GM21423 (cell line): ENCODE results near the gene BRD4.

Experiments used
- ATAC-seq: cut with Tn5 transposase; IDR thresholded peaks from one replicate; pipeline ENCODE4 v1.9.1; 2021; ENCODE audit warnings: mild to moderate bottlenecking, moderate library complexity; ENCODE audit not compliant: unreplicated experiment

Gene BRD4

DNA sequence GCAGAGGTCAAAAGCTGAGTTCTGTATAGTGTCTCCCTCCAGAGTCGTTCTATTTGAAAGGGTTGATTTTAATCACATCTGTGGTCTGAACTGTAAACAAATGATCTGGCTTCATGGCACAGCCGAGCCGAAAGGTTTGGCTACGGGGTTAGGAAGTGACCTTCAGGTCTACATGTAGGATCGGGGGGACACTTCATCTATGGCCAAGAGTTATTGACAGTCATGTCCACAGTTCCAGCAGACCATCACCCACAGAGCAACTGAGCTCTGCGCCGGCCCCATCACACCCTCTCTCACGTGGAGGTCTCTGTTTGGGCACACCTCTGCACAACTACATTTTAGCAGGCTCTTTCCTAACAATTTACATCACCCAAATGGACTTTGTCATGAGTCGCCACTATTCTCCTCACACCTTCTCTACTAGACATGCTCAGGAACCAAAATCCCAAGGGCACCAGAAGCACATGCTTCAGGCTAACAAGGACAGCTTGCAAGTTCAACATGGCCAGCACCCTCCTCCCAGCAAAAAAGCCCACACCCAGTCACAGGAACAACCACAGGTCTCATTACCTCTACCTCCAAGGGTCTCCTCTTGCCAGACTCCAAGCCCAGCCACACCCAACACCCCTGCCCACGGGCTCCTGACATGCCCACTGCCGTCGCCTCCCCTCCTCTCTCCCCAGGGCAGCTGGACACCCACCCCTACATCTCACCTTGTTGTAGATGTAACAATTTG lies 64.0 kb downstream of the BRD4 start:
- ATAC-seq, result no peak

DNA sequence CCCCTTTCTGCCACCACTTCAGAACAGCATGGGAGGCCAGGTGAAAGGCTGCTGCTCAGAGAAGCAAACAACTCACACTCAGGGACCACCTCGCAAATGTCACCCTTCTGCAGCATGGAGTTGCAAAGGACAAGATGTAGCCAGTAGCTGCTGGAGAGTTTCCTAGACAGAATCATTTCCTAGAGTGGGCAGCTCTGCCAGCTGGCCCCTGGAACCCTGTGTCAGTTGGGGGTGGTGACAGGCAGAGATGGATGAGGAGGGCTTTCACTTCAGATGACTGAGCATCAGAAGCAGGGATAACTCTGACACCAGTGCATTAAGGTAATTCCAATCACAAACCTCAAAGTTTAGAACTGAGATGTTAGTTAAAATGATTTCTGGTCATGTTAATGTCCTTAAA lies 65.7 kb downstream of the BRD4 start:
- no peak for ATAC-seq

DNA sequence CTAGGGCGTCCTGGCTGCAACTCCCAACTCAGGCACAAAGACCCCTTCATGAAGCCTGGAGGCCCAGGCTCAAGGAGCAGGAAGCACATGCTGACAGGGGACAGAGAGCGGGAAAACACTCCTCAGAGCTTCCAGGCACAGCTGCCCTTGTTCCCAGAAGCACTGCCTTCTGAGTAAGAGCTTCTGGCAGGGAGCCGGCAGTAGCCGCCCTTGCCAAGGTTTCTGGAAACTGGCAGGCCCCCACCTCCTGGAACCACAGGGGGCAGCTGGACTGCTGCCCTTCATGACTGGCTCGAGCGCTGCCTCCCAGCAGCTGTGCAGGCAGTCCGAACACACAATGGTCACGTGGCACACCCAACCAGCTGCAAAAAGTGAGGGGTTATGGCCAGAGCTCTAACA lies 66.5 kb downstream of the BRD4 start:
- no peak for ATAC-seq

DNA sequence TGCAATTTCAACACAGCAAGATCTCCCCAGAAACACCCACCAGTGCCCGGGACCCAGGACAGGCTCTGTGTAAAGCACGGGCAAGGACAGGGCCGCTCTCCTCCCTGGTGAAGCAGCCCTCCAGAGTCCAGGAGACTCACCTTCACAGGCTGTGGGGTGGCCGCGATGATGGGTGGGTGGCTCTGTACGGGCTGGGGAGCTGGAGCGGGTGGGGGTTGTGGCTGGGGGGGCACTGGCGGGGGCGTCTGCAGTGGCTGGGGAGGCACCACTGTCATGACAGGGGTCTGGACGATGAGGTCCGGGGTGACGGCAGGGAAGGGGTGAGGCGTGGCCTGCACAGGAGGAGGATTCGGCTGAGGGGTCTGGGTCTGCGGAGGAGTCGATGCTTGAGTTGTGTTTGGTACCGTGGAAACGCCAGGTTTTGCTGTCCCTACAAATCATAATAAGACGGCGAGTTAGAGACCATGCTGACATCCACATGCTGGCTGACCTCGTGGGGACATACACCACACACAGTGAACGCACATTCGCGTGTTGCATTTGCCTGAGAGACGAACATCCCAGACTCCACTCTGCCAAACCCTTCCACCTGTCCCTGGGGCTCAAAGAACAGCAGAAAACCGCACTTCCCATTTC lies 67.0 kb downstream of the BRD4 start:
- no peak for ATAC-seq

DNA sequence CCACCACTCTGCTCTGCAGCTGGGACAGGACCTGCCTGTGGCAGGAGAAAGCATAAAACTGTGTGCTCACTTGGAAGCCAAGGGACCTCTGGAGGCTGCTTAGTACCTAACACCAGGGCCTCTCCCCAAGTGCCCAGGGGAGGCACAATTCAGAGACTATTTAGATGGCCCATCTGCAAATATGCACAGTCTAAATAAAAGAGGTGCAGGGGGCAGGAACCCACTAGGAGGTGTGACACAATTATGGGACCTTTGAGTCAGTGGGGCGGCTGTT lies 67.5 kb downstream of the BRD4 start:
- no peak for ATAC-seq

DNA sequence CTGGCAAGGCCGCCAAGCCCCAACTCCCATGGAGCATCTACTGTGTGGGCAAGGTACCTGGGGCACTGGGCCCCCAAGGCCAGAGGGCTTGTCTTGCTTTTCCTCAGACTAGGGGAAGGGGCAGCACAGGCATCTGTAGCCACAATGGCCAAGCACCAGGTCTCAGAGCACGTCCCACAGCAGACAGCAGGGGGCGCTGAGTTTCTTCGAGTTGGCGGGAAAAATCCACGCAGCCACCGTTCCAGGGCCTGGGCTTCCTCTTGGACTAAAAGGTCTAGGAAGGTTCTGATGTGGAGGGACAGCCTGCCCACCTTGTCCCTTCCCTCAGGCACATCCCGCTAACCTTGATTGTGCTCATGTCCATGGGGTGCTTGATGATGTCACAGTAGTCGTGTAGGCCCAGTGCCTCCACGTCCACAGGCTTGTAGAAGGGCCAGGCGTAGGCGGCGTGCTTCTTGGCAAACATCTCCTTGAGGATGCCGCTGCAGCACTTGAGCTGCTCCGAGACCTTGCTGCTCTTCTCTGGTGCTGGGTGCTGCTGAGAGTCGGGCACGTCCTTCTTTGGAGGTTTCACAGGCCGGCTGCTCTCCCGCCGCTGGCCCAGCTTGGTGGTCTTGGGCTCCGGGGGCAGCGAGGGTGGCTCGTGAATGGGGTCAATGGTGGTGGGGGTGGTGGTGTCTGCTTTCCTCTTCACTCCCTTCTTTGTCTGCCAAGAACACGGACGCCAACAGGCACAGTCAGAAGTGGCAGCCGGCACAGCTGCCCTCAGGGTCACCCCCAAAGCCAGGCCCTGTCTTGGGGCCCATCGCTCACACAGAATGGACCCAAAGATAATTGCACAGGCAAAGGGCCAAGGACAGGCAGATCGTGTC lies 68.0 kb downstream of the BRD4 start:
- ATAC-seq, result no peak

DNA sequence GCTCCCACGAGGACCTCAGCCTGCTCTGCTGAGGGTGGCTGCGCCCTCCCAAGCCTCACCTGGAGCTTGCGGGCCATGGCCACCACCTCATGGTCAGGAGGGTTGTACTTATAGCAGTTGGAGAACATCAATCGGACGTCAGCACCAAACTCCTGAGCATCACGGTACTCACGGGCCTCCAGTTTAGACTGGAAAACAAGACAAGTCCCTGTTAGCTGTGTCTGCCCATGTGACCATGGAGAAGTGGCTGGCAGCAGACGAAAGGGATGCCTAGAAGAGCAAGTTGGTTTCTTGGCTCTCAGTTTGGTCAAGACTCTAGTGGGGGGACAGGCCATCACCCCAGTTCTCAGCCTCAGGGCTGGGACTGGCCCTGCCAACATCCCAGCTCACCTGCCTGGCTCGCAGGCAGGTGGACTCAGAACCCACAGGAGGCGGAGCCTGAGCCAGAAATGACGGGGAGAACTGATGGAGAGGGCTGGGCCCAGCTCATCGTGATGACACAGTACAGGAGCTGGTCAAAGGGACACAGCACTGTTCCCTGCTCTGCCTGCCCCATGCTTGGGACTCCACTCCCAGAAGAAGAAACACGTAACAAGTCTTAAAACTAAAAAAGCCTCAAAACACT lies 68.9 kb downstream of the BRD4 start:
- no peak for ATAC-seq

DNA sequence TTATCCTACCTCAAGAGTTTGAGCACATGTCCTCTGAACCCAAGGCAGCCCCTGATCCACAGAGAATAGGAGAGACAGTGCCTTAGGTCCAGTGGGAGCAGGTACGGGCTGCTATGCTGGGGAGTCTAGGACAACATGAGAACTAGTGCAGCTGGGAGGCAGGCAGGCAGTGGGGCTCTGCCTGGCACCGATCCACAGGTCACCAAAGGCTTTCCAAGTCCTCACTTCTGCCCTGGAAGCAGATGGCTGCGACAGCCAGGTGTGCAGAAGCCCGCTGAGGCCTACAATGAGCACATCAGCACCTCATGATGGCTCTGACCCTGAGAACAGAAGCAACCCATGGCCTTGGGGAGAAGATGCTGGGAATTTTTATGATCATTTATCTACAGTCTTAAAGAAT lies 70.3 kb downstream of the BRD4 start:
- no peak for ATAC-seq

DNA sequence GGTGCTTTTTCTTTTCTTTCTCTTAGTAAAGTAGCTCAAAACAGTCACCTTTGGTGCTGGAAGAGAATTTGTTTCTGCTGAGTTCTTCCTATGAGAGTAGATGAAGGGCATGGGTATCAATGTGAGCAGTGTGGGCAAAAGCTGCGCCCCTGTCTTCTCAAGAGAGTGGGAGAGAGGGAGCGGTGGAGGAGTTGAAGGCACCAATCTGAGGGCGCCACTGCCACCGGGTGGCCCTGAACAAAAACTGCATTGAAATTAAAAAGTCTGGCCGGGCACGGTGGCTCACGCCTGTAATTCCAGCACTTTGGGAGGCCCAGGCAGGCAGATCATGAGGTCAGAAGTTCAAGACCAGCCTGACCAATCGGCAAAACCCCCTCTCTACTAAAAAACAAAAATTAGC lies 71.4 kb downstream of the BRD4 start:
- ATAC-seq, result no peak

DNA sequence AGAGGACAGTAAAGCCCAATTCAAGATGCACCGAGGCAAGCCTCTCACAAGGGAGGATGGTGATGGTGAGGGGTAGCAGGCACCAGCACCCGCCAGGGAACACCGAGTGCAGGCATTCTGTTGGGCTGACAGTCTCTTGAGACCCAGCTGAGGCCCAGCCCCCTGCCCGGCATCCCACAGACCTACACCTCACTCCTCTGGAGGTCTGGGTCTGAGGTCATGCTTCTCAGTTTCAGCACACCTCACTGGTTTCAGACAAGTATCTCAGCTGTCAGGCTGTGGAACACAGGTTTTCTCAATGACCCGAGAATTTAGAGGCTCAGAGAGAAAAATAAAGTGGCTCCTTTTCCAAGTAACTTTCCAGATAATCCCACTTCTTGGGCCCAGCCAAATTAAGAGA lies 72.4 kb downstream of the BRD4 start:
- no peak for ATAC-seq

DNA sequence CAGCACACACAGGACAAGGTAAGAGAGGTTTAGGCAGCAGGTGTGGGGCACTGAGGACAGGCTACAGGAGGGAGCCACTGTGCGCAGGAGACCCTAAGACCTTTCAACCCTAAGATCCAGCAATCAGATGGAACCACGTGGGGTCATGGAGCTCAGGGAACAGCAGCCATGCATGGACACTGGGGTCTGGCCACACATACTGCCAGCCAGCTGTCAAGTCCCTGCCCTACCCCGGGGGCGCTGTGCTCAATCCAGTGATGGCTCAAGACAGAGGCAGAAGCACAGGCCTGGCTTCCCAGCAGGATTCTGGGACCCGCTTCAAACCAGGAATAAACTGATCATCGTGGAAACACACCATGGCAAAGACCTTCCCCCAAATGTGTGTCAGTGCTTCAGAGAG lies 74.6 kb downstream of the BRD4 start:
- ATAC-seq, result no peak

DNA sequence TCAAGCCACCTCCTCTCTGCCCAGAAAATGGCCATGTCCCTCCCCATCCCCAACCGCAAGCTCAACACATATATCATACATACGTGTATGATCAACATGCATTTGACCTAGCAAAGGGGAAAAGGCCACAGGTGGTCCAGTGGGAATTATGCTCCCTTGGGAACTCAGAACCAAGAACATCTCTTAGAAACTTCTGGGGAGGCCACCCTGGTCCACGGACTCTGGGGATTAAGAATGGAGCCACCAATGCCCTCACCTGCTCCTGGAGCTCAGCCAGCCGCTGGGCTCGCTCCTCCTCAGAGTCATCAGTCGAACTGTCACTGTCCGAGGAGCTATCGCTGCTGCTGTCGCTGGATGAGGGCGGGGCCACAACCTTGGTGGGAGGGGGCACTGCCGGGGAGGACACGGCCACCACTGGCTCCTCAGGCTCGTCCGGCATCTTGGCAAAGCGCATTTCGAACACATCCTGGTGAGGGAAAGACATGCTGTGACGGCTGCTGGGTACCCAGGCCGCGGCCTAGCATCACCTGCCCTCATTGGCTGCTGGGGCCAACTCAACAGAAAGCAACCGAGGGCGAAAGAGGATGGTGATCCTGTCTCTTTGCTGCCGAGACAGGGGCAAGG lies 75.5 kb downstream of the BRD4 start:
- no peak for ATAC-seq

DNA sequence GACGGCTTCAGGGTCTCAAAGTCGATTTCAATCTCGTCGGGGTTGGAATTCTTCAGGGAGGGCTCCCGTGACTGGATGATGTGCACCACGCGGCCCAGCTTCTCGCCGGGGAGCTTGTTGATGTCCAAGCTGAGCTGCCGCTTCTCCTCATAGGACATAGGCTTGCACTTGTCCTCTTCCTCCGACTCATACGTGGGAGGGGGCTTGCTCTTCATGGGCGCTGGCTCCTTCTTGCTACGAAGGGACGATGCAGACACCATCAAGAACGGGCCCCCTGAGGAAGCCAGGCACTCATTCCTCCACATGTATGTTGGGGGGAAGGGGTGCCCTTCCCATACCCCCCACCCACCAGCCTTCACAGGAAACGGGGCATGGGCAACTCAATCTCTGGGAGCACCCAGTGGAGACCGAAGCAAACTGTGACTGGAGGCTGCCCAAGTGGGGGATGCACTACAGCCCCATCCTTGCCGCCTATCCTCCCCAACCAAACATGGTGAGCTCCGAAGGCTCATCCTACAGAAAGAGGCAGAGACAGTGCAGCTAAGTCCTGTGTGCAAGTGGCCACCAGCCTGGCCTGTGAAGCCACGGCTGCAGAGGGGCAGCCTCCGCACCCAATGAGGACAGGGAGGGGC lies 76.9 kb downstream of the BRD4 start:
- ATAC-seq, result no peak

DNA sequence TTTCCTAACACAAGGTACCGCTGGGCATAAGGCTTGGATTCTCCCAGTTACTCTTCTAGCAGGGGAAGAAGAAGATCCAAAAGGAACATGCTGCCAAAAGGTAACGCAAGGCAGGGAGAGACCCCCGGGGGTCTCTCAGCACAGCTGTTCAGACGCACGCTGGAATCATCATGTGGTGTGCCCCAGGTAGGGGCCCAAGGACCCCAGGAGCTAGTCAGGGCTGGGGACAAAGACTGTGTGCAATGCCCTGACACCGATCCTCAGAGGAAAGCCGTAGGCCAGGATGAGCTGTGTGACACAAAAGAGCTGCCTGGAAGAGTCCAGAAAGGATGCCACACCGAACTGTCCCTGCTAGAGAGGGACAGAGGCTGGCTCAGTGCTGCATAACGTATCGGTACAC lies 77.8 kb downstream of the BRD4 start:
- ATAC-seq, result no peak

DNA sequence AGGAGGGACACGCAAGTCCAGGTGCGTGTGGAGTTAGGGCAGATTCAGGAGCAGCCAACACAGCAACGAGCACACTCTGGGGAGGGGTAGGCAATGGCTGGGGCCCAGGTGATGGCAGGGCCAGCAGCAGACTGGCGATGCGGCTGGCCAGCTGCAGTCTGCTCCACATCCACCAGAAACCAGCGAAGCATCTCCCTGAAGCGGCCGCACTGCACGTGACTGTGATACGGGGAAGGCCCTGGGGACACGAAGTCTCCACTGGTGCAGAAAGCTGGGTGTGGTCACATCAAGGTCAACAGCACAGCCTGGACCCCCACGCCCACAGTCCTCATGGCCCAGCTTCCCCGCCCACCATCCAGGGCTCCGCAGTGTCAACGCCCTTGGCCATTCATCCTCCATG lies 78.8 kb downstream of the BRD4 start:
- ATAC-seq, result no peak

DNA sequence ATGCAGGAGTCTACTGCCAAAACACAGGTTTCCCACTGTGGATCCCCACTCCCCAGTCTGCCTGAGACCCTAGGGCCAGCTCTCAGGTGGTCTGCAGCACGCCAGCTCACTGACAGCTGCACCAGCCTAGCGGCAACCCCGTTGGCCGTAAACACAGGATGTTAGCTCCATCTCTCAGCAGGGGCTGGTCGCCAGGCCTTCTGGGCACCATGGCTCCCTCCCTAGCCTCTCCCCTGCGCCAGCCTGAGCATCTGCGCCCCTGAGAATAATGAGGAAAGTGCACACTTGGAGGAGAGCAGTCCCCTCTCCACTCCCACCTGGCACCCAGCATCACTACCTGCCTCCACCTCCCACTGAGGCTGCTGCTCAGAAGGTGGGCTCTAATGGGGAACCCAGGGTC lies 79.3 kb downstream of the BRD4 start:
- no peak for ATAC-seq

DNA sequence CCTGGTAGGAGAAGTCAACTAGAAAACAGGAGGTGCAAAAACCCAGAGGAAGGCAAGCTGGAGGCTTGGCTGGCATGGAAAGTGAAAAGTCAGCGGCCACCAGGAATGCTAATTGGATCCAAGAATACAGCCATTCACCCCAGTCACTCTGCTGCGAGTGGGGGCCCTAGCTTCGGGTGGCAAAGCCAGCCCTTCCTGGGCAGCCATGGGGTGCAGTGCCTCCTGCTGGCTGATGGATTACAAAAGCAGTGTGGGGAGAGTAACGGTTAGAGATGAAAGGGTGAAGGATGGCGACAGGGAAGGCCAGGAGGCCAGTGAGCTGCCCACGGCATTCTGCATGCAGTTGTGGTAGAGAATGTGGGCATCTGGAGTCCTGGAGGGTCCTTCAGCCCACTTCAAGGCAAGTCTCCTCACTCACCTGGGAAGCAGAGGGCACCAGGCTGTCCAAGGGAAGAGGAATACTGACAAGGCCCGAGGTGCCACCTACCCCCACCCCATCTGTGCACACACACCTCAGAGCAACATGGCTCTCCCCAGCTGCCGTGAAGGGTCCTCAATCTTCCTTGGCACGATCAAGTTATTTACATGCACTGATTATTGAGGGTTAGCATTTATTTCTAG lies 79.8 kb downstream of the BRD4 start:
- ATAC-seq, result no peak

DNA sequence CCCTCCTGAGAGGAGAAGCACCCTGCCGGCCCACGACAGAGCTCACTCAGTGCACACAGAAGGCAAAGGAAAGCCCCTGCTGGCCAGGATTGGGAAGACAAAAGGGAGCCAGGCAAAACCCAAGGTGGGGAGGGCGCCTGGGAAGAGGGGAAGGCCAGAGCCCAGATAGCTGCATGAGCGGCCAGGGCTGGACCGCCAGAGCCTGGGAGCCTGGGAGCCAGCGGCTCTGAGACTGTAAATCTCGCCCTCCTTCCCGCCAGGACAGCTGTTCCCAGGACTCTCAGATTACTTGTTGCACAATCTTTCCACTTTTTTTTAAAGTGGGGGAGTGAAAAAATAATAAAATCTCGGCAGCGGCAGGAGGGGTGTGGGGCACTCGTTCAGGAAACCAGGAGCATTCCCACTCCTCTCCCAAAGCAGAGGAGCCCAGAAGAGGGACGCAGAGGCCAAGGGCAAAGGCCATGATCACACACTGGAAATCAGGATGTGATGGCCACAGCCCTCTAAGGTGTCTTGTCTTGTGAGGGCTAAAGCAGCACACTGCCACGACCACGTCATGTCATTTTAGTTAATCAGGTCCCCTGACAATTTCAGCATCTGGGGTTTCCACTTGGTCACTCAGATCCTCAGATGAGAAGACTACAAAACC lies 80.5 kb downstream of the BRD4 start:
- no peak for ATAC-seq

DNA sequence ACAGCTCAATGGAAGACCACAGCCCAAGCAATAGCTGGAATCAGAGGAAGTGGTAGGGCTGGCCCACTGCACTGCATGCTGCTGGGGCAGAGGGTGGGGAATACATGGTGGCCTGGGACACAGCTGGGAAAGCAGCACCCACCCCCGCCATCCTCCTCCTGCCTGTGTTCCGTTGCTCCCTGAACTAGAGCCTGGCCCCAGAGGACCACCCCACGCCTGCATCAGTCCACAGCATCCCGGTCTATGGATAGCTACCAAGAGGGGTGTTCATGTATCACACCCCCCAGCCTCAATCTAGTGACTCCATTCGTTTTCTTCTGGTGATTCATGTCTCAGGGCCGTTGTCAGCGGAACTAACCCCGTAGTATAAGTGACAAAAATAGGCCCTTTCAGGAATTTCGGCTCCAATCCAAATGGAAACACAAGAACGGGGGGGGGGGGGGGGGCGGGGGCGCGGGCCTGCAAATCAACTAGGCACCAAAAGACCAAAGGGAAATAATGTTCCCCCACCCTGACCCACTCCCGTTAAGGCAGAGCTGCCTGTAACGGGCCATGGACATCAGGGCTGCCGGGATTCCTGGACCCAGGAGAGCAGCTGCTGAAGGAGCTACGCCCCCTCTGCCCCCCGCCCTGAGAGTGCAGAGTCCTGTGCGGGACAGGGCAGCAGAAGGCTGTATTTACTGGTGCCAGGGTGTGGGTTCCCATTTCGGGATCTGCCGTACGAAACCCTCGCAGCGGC lies 81.2 kb downstream of the BRD4 start:
- ATAC-seq, result no peak
